GM18861 (cell line): ENCODE measurements around the gene DHCR7.

Experiments used
- ATAC-seq: cut with Tn5 transposase; IDR thresholded peaks from one replicate; pipeline ENCODE4 v1.9.1; 2021; ENCODE audit not compliant: unreplicated experiment

The DHCR7 gene

DNA sequence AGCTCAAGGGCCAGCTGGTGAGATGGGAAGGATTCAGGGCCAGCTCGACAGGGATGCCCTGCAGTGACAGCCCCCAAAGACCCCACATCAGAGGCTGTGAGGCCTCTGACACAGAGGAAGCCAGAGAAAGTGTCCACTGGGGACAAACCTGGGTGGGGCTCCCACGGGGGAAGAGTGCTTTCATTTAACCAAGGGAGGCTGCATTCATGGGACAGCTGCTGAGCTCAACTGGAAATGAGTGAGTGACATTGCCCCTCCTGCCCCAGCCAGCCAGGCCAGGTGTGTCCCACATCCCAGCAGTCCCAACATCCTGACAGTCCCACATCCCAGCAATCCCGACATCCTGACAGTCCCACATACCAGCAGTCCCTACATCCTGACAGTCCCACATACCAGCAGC is 61.0 kb downstream of the DHCR7 start:
- ATAC-seq: no peak

DNA sequence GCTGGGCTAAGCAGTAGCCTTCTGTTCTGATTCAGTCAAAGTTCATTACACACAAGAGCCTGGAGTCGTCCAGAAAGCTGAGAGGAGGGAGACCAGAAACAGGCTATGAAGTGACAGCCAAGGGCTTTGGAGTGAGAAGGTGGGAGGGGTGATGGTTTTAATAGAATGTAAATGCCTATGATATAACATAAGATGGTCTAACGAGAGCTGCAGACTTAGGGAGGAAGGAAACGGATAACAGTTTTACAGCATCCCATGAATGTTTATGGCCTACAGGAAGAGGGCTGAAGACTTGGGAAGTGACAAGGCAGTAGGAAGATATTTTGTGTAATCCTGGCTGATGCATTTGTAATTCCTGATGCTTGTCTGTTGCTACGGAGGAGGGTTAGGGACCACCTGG is 62.0 kb downstream of the DHCR7 start:
- ATAC-seq: no peak

DNA sequence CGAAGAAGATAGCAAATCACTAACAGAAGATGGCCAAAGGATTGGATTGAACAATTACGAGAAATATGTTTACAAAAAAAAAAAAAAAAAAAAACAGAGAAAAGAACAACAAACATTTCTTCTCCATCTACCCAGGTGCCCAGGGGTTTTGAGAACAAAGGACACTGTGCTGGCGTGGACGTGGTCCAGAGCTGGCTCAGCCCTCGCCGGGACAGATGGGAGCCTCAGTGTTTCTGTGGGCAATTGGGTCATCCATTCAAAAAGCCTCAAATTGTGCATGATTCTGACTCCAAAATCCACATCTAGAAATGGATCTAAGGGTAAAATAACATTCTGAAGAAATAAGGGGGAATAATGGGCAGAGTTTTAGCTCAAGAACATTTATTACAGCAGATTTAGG is 63.1 kb downstream of the DHCR7 start:
- no peak for ATAC-seq

DNA sequence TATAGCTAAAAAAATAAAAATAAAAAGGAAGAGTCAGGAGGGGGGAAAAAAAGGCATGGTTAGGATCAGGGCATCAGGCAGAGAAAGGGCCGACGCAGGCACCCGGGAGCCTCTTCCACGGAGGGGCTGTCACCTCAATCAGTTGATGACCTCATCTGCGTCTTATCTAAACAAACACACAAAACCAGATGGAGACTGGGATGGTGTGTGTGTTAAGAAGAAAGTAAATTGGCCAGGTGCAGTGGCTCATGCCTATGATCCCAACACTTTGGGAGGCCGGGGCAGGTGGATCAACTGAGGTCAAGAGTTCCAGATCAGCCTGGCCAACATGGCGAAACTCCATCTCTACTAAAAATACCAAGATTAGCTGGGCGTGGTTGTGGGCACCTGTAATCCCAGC is 63.6 kb downstream of the DHCR7 start:
- no peak for ATAC-seq
